HG03066 (cell line): ENCODE measurements around the gene TFF3.

Experiments
- ATAC-seq: cut with Tn5 transposase; IDR thresholded peaks from one replicate; pipeline ENCODE4 v1.9.1; 2021; ENCODE audit warnings: low read depth; ENCODE audit not compliant: unreplicated experiment

Gene TFF3

GRCh38 chr21:42347601-42348327 lies 32.6 kb upstream of the TFF3 start:
- no peak for ATAC-seq

GRCh38 chr21:42346866-42347600 lies 31.8 kb upstream of the TFF3 start:
- ATAC-seq: no peak

- ATAC-seq: no peak
Observed at GRCh38 chr21:42346441-42346840, 31.2 kb upstream of the TFF3 start.

GRCh38 chr21:42344631-42345030 lies 29.4 kb upstream of the TFF3 start:
- ATAC-seq: no peak

GRCh38 chr21:42343963-42344510 lies 28.8 kb upstream of the TFF3 start:
- ATAC-seq: no peak

- no peak for ATAC-seq
Observed at GRCh38 chr21:42343556-42343955, 28.3 kb upstream of the TFF3 start.

GRCh38 chr21:42343101-42343500 lies 27.9 kb upstream of the TFF3 start:
- ATAC-seq: no peak

- ATAC-seq: no peak
Observed at GRCh38 chr21:42341776-42342542, 26.8 kb upstream of the TFF3 start.

- ATAC-seq: no peak
Observed at GRCh38 chr21:42340187-42341050, 25.2 kb upstream of the TFF3 start.

- no peak for ATAC-seq
Observed at GRCh38 chr21:42338729-42339715, 23.8 kb upstream of the TFF3 start.

GRCh38 chr21:42337830-42338728 lies 22.9 kb upstream of the TFF3 start:
- no peak for ATAC-seq

GRCh38 chr21:42337276-42337675 lies 22.1 kb upstream of the TFF3 start:
- ATAC-seq: no peak

GRCh38 chr21:42336054-42336453 lies 20.8 kb upstream of the TFF3 start:
- no peak for ATAC-seq

- no peak for ATAC-seq
Observed at GRCh38 chr21:42332557-42333317, 17.5 kb upstream of the TFF3 start.

- no peak for ATAC-seq
Observed at GRCh38 chr21:42331660-42332059, 16.5 kb upstream of the TFF3 start.

GRCh38 chr21:42330380-42331371 lies 15.5 kb upstream of the TFF3 start:
- no peak for ATAC-seq
